ENCODE results near the gene LRRC36. TPM values are rescaled to one million over a fixed set of nuclear protein-coding genes. Genes with fewer than 3 reads are reported as not detected.

The LRRC36 gene
- total and polyA plus RNA-seq, 2 of the 13 experiments (the other 11 are each of a cell fraction or from before 2014, with no cell fraction given), result 0.12 to 0.15 TPM

GRCh38 chr16:67430504-67430976 is 103.9 kb downstream of the LRRC36 start (continued):
- TF ChIP-seq ATF2 (CRISPR knock-in tag; IDR thresholded peaks at IDR 0.05), result no peak
- no peak for TF ChIP-seq JARID2 (CRISPR knock-in tag; IDR thresholded peaks at IDR 0.05; ENCODE audit: insufficient replicate concordance)
- no peak for TF ChIP-seq HNF1B (CRISPR knock-in tag; IDR thresholded peaks at IDR 0.05)
- no peak for TF ChIP-seq PAF1 (CRISPR knock-in tag; IDR thresholded peaks at IDR 0.05)
- TF ChIP-seq EED (CRISPR knock-in tag; IDR thresholded peaks at IDR 0.05), result peak; percentile 90
- TF ChIP-seq SMARCC2 (IDR thresholded peaks at IDR 0.05), result no peak
- peak; percentile 93 for TF ChIP-seq ZNF274 (CRISPR knock-in tag; IDR thresholded peaks at IDR 0.05)
- no peak; the same call in none of the 2 replicates for TF ChIP-seq ZNF747 (CRISPR knock-in tag; IDR thresholded peaks at IDR 0.05; ENCODE audit: borderline replicate concordance)
- TF ChIP-seq ATF6 (CRISPR knock-in tag; conservative IDR thresholded peaks at IDR 0.05), result no peak
- TF ChIP-seq ZNF674 (CRISPR knock-in tag; IDR thresholded peaks at IDR 0.05; ENCODE audit: low read depth), result 0 out of 2 replicates have a peak, but pooled peaks have one; percentile 64
- peak; percentile 51 for TF ChIP-seq ZNF121 (CRISPR knock-in tag; IDR thresholded peaks at IDR 0.05)
- TF ChIP-seq BRD4 (CRISPR knock-in tag; IDR thresholded peaks at IDR 0.05), result 0 out of 2 replicates have a peak, but pooled peaks have one; percentile 54
- peak; percentile 90; the same call in 1 of the 2 replicates for TF ChIP-seq PAWR (CRISPR knock-in tag; IDR thresholded peaks at IDR 0.05; ENCODE audit: borderline replicate concordance)
- no peak for TF ChIP-seq TBX3 (IDR thresholded peaks at IDR 0.05; ENCODE audit: borderline replicate concordance)
- 0 out of 2 replicates have a peak, but pooled peaks have one; percentile 3 for TF ChIP-seq HMG20A (CRISPR knock-in tag; IDR thresholded peaks at IDR 0.05; ENCODE audit: borderline replicate concordance)
- peak; percentile 87 for TF ChIP-seq TBX2 (CRISPR knock-in tag; IDR thresholded peaks at IDR 0.05; ENCODE audit: borderline replicate concordance)
- TF ChIP-seq, protein P1, sequence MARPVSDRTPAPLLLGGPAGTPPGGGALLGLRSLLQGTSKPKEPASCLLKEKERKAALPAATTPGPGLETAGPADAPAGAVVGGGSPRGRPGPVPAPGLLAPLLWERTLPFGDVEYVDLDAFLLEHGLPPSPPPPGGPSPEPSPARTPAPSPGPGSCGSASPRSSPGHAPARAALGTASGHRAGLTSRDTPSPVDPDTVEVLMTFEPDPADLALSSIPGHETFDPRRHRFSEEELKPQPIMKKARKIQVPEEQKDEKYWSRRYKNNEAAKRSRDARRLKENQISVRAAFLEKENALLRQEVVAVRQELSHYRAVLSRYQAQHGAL (CRISPR knock-in tag; IDR thresholded peaks at IDR 0.05; ENCODE audit: not compliant biosample characterization), result peak; percentile 88
- peak; percentile 78; the same call in 1 of the 2 replicates for TF ChIP-seq DZIP1 (CRISPR knock-in tag; IDR thresholded peaks at IDR 0.05)
- TF ChIP-seq ZNF260 (CRISPR knock-in tag; IDR thresholded peaks at IDR 0.05; ENCODE audit: borderline replicate concordance, low read depth), result no peak
- no peak for TF ChIP-seq SOX5 (CRISPR knock-in tag; IDR thresholded peaks at IDR 0.05; ENCODE audit: borderline replicate concordance)
- peak; percentile 17 for TF ChIP-seq TEAD3 (CRISPR knock-in tag; optimal IDR thresholded peaks at IDR 0.05; ENCODE audit: borderline replicate concordance)
- TF ChIP-seq SMAD3 (CRISPR knock-in tag; IDR thresholded peaks at IDR 0.05), result no peak
- no peak for TF ChIP-seq NCOR1 (IDR thresholded peaks at IDR 0.05; ENCODE audit: borderline replicate concordance, low read length)
